ENCODE results near the gene RGMA.

RGMA gene

GRCh38 chr15:93001156-93001555, 87.9 kb downstream of the RGMA start:
- DNase-seq = no peak

GRCh38 chr15:92997821-92998220, 91.2 kb downstream of the RGMA start:
- no peak for DNase-seq

DNA sequence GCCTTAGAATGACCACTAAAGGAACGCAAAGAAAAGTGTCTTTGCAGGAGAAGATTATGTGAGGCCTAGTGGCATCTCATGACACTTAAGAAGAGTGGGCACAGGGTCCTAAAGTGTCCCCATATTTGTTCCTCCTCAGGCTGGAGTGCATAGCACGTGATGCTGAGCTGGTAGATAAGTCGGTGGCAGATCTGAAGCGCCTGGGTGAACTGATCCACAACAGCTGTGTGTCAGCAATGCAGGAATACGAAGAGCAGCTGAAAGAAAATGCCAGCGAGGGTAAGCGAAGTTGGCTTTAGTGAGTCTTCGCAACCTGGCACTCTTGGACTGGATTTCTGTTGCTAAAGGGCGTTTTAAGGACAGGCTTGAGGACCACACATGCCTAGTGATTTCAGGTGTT, 96.3 kb downstream of the RGMA start:
- DNase-seq = no peak

- no peak for DNase-seq
These were observed 99.0 kb downstream of the RGMA start for GRCh38 chr15:92990031-92990430.

- no peak for DNase-seq
These were observed 99.5 kb downstream of the RGMA start for GRCh38 chr15:92989470-92989869.
